GM21737 (cell line): ENCODE data around the gene CIPC.

Experiments used
- ATAC-seq: cut with Tn5 transposase; IDR thresholded peaks from one replicate; pipeline ENCODE4 v1.9.1; 2021; ENCODE audit warnings: mild to moderate bottlenecking, moderate library complexity; ENCODE audit not compliant: unreplicated experiment

Gene CIPC

GRCh38 chr14:77069551-77069950, 28.5 kb upstream of the CIPC start:
- ATAC-seq, result no peak

GRCh38 chr14:77071938-77072388, 26.1 kb upstream of the CIPC start:
- ATAC-seq, result no peak

- ATAC-seq, result no peak
Measured at GRCh38 chr14:77074969-77075368, 23.1 kb upstream of the CIPC start.

GRCh38 chr14:77076113-77076631, 21.9 kb upstream of the CIPC start:
- ATAC-seq, result no peak

GRCh38 chr14:77077040-77077439, 21.0 kb upstream of the CIPC start:
- no peak for ATAC-seq

- ATAC-seq, result no peak
Measured at GRCh38 chr14:77082356-77082755, 15.7 kb upstream of the CIPC start.

GRCh38 chr14:77083082-77083481, 15.0 kb upstream of the CIPC start:
- no peak for ATAC-seq

- ATAC-seq, result no peak
Measured at GRCh38 chr14:77084985-77085384, 13.1 kb upstream of the CIPC start.

GRCh38 chr14:77085538-77085937, 12.5 kb upstream of the CIPC start:
- ATAC-seq, result no peak

- no peak for ATAC-seq
Measured at GRCh38 chr14:77086017-77086727, 11.9 kb upstream of the CIPC start.

- no peak for ATAC-seq
Measured at GRCh38 chr14:77086951-77087350, 11.1 kb upstream of the CIPC start.

GRCh38 chr14:77087631-77088030, 10.4 kb upstream of the CIPC start:
- ATAC-seq, result no peak

- no peak for ATAC-seq
Measured at GRCh38 chr14:77088219-77088618, 9.8 kb upstream of the CIPC start.

- no peak for ATAC-seq
Measured at GRCh38 chr14:77088645-77089044, 9.4 kb upstream of the CIPC start.

GRCh38 chr14:77091518-77091917, 6.5 kb upstream of the CIPC start:
- ATAC-seq, result no peak

- no peak for ATAC-seq
Measured at GRCh38 chr14:77092676-77093075, 5.4 kb upstream of the CIPC start.

- ATAC-seq, result no peak
Measured at GRCh38 chr14:77094672-77095284, 3.3 kb upstream of the CIPC start.

GRCh38 chr14:77097006-77097699, 905 bp upstream of the CIPC start:
- ATAC-seq, result no peak

- ATAC-seq, result no peak
Measured at GRCh38 chr14:77098529-77099353, 683 bp downstream of the CIPC start.

GRCh38 chr14:77099425-77100167, 1.5 kb downstream of the CIPC start:
- ATAC-seq, result no peak
